ENCODE results near the gene HDLBP.
A peak's percentile ranks its signal among the peaks of the same experiment; 100 is the strongest.
"Not testable (repeated sequence)": the region's sequence is repeated elsewhere in the genome, so short reads cannot be mapped to it uniquely, and the experiment has no call there.

HDLBP gene

DNA sequence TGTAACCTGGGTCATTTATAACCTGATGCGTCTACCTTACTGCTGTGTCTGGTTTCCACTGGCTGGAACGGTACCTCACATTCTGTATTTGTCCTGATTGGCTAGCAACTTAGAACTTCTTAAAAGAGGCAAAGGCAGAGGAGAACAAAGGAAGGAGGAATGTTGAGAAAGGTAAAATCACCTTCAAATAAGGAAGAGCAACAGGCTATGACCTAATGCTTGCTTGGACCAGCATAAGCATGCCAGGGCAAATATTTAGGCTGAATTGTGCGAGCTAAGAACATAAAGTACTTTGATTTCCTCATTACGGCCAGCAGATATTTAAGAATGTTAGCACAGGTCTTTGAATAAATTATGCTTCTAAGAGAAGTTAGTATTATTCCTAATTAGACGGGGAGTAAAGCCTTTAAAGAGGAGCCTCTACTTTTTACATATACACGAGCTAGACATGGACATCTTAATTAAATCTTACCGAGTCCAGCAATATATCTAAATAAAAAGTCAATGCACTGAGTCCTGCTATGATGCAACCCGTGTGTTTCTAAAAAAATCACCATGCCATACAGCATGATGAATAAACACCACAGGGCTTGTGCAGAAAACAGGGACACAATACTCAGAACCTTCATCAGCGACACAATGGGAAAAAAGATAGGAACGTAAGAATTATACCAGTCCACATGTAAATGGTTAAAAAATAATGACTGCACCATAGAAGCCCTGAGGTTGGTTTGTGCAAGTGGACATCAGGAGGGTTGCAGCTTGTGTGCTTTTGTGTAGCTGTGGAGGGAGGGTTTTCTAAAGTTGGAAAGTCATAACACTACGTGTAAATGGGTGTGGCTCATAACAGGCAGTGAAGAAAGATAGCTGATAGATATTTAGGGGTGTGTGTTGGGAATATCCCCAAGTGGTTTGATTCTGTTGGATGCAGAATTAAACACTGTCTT is 14.5 kb upstream of the HDLBP start:
- DNase-seq = no peak

- no peak for DNase-seq
Measured at GRCh38 chr2:241325257-241325656, 9.8 kb upstream of the HDLBP start.

DNA sequence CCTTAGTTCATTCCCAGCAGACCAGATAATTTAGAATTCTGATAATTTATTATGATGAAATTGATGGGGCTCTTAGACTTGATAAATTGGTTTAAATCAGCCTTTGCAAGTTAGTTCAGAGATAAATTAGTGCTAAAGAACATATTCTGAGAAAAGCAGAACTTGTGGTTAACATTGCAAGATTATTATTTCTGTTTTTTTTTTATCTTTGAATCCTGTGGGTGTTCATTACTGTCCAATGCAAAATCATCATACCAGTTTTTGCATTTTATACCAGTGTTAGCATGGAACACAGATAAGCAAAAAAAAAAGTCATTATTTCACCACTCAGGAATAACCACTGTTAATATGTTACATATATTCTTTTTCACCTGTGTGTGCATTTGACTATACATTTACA is 9.3 kb upstream of the HDLBP start:
- DNase-seq = no peak

DNA sequence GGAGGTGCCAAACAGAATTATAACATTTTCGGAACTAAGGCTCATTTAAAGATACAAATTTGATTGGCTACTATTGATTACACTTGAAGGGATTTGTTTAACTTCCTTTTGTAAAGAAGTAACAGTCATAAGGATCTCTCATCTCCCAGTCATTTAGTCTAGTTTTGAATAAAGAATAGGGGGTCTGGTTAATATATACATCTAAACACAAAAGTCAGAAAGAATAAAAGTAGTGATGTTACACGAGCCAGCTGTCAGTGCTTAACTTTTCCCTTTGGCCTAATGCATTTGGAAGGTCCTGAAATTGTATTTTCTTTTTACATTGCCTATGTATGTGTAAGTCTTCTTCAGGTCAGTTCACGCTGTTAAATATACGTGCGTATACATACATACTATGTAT is 8.3 kb upstream of the HDLBP start:
- no peak for DNase-seq

DNA sequence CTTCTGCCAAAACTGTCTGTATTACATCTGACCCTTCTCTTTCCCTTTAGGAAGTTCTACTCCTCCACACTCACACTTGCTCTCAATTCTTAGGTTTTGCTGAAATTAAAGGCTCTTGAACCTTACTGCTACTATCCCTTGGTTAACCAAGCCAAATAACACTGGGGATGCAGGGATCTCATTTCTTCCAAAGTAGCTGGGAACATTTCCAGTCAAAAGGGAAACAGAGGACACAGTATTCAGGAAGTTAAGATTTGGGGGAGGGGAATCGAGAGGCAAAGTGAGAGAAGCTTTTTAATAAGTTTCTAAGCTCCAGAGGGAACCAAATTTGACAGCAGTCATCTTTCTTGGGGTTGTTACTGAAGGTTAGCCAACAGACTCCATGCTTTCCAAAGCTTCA is 6.4 kb upstream of the HDLBP start:
- DNase-seq = no peak

DNA sequence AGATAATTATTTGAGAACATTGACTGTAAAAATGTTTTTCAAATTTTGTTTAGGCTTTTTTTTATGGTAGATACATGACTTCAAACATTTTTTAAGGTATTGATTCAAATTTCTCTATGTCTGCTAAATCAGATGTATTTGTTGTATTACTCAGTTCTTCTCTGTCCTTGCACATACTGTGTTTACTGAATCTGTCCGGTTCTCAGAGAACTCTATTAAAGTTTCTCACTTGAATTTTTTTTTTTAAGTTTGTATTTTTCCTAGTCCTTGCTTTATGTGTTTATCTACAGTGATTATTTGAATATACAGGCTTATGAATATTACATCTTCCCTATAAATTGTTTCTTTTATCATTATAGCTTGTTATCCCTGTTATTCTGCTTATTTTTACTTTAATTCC is 5.6 kb upstream of the HDLBP start:
- DNase-seq = no peak

DNA sequence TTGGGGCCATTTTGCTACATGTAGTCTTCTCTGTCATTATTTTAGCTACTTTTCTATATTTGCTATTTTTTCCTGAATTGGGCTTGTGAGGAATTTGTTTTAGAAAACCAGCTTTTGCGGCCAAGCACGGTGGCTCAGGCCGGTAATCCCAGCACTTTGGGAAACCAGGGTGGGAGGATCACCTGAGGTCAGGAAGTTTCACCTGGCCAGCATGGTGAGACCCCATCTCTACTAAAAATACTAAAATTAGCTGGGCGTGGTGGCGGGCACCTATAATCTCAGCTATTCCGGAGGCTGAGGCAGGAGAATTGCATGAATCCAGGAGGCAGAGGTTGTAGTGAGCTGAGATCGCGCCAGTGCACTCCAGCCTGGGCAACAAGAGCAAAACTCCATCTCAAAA is 4.9 kb upstream of the HDLBP start:
- DNase-seq = no peak

- not testable (repeated sequence) for DNase-seq
Measured at GRCh38 chr2:241318830-241319229, 3.4 kb upstream of the HDLBP start.

GRCh38 chr2:241317391-241317790 is 1.9 kb upstream of the HDLBP start:
- DNase-seq = no peak

DNA sequence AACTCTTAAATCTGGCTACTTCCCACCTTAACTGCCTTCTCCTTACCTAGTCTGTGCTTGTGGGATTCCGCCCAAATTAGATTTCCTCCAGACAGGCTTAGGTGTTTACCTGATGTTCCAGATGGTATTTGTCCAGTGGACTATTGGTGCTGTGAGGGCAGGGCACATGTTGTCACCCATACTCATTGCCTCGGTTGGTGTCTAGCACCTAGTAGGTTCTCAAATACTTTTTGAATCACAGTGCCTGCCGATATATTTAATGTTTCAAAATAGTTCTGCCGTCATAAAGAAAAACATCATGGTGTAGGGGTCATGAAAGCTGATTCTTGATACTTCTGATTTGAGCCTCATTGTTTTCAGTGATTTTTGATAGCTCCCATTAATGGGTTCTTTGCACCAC is 1.4 kb upstream of the HDLBP start:
- no peak for DNase-seq

GRCh38 chr2:241315879-241316631 is 583 bp upstream of the HDLBP start, which contains the start of gene SEPTIN2:
TSS of gene SEPTIN2 (plus strand) at chr2:241315925. CDS start at chr2:241324233, 8,308 bp downstream.
- peak; percentile 78 for DNase-seq

DNA sequence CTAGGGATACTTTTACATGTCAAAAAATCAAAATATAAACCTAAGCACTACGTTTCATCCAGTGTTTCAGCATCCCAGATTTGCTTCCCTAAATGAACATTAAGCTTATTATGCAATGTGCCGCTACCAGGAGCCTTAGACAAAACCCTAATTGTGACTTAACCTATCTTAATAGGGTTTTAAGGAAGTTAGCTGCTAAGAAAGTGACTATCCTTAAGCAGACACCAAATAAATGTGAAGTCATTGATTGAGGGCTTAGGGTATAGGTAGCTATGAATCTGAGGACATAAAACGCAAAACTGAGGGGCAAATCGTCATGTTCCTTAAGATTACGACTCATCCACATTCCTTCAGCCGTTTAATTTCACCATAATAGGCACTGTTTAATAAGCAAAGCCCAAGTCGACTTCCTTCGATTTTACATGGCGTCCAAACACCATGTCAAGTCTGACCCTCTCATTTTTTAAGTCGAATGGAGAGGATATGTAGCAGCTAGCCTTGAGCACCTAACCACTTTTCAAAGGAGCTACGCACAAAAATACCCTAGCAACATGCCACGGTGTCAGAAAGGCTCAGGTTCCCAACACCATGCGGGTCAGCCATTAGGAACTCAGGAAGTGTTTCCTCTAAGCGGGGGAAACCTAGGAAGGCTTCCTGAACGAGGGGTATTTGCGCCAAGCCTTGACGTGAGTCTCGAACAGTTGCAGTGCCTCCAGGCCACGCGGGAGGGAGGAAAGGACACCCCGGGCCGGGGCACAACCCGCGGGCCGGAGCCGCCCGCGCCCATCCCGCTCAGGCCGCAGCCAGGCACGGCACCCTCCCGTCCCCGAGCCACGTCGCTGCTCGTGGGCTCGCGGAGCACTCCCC is 1.0 kb downstream of the HDLBP start:
- no peak for DNase-seq

DNA sequence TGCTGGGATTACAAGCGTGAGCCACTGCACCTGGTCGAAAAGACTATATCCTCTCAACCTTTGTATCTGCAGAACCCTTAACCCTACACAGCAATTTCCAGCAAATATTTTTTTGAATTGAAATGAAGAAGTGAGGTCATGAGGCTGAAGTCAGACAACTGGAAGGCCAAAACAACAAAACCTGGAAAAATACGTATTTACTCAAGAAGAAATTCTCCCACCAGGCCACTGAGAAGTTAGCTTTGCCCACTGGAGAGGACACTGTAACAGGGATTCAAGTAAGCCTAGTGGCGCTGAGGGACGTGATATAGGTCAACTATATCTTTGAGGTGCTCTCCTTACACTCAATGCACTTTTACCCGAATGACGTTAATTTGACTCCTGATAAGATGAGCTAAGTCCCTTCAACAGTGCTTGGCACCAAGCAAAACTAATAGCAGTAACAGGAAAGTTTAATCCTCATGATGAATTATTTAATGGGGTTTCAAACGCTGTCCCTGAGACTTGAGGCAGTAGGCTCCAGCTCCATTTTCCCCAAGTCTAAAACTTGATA is 1.9 kb downstream of the HDLBP start:
- DNase-seq = no peak

DNA sequence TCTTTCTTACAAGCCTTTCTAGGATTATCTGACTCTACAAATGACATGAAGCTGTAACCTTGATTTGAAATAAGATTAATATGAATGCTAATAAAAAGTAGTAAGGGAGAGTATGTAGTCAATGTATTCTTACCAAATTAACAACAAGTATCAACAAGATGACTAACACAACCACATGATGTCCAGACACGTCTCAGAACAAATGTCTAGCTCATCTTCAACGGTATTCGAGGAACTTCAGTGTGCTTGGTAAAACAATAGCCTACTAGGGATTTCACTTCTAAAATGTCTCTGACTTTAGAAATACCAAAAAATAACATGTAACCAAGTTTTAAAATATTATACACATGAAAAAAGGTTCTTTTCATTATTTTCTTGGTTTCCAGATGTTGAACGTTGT is 3.4 kb downstream of the HDLBP start:
- no peak for DNase-seq

DNA sequence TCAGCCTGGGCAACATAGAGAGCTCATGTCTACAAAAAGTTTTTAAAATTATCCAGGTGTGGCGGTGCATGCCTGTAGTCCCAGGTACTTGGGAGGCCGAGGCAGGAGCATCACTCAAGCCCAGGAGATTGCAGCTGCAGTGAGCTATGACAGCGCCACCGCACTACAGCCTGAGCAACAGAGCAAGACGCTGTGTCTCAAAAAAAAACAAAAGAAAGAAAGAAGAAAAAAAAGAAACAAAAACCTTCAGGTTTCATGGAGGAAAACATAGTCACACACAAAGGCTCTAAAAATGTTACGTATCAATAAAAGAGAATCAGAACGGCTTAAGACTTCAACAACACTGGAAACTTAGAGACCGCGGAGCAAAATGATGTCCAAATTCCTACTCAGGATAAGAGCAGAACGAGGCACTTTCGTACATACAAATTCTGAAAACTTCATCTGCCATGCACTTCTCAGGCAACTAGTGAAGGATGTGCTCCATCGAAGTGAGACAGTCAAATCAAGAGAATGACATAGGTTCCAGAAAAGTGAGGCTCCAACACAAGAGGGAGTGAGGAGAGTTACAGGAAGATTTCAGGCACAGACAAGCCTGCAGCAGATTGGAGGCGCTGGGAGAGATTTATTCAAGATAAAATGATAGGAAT is 4.4 kb downstream of the HDLBP start:
- peak; percentile 35 for DNase-seq

DNA sequence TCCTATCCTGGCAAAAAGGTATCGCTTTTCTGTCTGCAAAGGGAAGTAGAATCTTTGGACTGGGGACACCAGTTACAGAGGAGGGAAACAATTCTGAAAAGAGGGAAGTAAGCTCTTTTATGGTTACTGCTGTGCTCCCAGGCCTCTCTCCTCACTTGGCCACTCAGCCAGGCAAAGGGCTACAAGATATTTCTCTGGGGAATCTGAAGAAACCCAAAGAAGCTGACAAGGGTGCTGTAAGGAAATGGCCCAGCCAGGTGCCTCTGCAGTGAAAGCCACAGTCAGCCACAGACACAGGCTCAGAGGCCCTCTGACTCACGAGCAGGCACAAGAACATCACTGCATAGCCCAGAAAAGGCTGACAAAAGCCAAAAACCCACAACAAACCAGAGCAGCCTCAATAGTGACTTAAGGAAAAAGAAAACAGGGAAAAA is 5.8 kb downstream of the HDLBP start:
- peak; percentile 81 for DNase-seq

DNA sequence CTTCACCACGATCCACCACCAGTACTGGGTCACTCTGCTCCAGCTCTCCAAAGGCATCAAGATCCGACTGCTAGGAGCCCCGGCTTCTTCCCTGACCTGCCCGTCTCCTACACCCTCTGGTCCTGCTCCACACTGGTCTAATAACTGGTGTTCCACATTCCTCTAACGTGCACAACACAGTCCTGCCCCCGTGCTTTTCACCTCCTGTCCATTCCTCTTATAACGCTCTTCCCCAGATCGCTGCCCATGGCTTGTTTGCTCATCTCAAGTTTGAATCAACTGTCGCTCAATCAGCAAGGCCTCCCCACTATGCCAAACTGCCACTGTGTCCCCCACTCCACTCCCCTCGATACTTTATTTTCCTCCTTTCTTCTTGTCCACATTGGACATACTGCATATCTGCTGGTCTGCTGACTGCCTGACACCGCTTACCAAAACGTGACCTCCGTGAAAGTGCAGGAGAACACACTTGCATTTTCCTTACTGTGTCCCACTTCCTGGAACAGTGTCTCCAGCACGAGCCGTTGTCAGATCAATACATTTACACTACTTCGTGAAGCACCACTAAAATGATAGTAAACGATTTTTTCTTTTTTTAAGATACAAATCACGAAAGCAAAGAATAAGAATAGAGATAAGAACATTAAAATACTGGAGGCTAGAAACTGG is 6.5 kb downstream of the HDLBP start:
- no peak for DNase-seq

DNA sequence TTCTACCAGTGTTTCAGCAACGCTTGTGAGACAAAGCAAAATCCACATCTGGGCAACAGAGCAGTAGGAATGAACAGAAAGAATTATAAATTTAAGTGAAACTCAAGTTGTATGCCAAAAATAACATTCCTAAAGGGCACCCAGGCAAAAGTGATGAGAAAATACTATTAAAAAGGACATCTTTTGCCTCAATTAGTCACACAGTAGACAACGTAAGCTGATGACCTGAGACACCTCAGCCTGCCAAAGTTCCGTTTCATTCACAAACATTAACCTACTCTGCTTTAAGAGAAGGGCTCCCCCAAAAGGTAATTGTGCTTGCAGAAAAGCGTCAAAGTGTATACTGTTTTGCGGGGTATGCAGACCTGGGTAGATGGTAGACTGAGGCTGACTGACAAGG is 7.2 kb downstream of the HDLBP start:
- DNase-seq = no peak

GRCh38 chr2:241307055-241307454 is 8.4 kb downstream of the HDLBP start:
- no peak for DNase-seq

DNA sequence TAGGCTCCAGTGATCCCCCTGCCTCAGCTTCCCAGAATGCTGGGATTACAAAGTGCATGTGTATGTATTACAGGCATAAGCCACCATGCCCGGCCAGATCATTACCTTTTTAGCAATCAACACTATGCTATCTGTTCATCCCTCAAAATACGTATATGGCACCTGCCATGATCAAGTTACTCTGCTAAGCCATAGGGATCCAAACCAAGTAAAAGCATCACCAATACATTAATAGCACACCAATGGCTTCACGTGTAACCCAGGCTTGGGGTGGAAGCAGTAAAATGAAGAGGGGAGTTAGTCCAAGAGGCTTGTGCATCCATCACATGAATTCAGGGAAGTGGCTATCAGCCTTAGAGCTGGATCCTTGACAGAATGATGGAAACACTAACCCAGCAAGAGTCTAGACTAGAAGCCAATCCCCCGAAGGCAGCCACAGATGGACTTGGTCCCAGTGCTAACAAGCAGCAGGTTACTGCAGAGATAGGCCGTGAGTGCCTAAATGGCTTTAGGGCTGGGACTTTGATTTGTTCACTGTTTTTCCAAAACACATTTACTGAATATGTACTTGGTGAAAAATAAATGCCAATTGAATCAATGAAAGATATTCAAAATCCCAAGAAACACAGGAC is 11.3 kb downstream of the HDLBP start:
- DNase-seq = no peak
